Islet precursor cell (in vitro differentiated cells): Measurements from ENCODE around the gene ELFN1.
A peak's percentile ranks its signal among the peaks of the same experiment; 100 is the strongest.

Experiments used
- DNase-seq: peaks from one replicate; pipeline ENCODE4 v3.0.0-alpha.2; 2018

Gene ELFN1

GRCh38 chr7:1669954-1670893, at the start of gene ELFN1:
TSS of gene ELFN1 (plus strand) at chr7:1670277. CDS start at chr7:1744597, 74,320 bp downstream.
- peak; percentile 50 for DNase-seq

DNA sequence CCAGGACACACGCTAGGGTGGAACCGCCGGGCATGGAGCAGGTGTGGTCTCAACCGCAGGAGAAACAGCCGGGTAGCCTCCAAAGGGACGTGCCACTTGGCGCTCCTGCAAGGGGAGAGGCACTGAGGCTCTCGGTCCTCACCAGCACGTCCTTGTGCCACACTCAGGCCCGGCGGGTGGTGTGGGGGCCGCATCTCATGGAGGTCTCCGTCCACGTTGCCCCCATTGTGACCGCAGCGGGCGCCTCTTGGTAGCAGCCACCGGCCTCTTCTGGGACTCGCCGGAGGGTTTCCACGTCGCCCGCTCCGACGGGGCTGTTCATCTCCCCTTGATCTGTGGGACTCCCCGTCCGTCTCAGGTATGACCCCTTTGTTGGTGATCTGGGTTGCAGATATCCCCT, 49.2 kb upstream of the ELFN1 start:
- peak; percentile 49 for DNase-seq

GRCh38 chr7:1621718-1622117, 48.4 kb upstream of the ELFN1 start:
- DNase-seq = no peak

- DNase-seq = no peak
Observed at GRCh38 chr7:1622441-1622840, 47.6 kb upstream of the ELFN1 start.

DNA sequence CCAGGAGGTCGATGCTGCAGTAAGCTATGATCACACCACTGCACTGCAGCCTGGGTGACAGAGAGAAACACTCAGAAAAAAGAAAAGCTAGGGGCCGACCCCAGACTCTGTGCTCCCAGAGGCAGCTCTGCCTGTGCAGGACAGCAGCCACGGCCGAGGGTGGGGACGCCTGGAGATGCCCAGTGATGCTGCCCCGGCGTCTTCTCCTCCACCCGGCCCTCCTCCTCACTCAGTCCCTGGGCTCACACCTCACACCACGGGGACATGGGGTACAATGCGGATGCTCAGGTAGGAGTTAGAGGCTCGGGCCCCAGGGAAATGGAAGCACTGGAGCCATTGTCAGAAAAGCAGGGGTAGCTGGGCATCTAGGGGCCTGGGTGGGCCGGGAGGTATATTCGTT, 46.3 kb upstream of the ELFN1 start:
- peak; percentile 45 for DNase-seq

DNA sequence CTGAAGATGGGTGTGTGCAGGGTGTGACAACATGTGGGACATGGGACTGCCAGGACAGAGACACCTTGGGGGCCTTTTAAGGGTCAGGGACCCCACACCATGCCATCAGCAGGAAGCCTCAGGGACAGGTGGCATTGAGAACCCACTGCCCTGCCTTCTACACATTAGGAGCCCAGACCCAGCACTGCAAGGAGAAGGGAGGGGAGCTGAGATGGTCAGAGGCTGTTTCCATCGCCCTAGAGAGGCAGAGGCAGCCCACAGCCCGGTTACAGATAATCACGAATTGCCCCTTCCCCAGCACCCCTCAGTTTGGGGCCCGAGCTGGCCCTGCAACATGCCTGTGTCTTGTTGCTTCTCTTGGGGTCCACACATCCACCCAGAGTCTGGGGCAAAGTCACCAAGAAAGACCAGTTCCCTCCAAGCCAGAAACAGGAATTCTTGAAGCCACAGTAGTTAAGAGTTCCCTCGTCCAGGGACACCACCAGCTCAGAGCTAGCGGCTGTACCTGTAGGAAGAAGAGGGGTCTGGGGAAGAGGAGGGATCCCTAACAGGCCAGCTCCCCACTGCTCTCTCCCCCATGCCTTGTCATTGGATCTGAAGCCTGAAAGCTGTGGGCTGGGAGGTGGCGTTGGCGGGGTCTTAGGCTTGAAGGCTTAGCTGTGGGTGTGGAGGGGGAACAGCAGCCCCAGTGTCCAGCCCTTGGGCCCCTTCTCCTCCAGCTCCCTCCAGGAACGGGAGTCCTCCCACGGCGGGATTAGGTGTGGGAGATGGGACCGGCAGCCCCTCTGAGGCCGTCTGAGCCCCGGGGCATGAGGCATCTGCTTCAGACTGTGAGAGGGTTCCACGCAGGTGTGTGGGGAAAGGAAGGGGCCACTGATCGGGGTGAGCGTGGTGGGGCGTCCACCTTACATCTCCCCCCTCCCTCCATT, 44.8 kb upstream of the ELFN1 start:
- DNase-seq = peak; percentile 46

DNA sequence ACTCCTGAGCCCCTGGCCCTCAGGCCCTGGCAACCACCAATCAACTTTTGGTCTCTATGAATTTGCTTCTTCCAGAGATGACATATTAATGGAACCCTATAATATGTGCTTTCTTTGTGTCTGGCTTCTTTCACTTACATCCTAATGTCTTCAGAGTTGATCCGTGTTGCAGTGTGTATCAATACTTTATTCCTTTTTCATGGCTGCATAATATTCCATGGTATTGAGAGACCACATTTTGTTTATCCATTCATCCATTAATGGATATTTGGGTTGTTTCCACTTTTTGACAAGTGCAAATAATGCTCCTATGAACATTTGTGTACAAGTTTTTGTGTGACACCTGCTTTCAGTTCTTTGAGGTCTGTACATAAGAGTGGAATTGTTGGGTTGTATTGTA, 43.3 kb upstream of the ELFN1 start:
- no peak for DNase-seq

DNA sequence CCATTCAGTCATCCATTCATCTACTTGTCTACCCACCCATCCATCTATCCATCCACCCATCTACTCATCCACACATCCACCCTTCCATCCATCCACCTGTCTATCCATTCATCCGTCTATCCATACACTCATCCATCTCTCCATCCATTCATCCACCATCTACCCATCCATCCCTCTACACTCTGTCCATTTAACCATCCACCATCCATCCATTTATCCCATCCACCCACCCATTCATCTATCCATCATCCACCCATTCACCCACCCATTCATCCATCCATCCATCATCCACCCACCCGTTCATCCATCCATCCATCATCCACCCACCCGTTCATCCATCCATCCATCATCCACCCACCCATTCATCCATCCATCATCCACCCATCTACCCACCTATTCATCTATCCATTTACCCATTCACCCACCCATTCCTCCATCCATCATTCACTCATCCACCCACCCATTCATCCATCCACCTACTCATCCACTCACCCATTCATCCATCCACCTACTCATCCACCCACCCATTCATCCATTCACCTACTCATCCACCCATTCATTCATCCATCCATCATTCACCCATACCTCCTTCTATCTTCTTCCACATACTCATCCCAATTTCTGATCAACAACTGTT, 39.3 kb upstream of the ELFN1 start:
- DNase-seq = no peak

GRCh38 chr7:1631678-1632077, 38.4 kb upstream of the ELFN1 start:
- DNase-seq = no peak

GRCh38 chr7:1632506-1632905, 37.6 kb upstream of the ELFN1 start:
- no peak for DNase-seq

GRCh38 chr7:1632916-1633785, 36.9 kb upstream of the ELFN1 start:
- peak; percentile 46 for DNase-seq

- no peak for DNase-seq
Observed at GRCh38 chr7:1635401-1635800, 34.7 kb upstream of the ELFN1 start.

DNA sequence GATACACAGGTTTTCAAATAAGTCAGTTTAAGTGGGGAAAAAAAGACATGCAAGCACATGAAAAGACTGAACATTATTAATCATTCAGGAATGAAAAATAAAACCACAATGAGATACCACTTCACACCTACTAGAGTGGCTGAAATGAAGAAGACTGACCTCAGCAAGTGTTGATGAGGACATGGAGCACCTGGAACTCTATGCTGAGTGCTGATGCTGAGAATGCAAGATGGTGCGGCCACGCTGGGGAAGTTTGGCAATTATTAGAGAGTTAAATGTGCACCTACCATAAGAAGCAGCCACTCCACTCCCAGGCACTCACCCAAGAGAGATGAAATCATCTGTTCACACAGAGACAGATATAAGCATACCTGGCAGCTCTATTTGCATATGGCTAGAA, 32.9 kb upstream of the ELFN1 start:
- no peak for DNase-seq

DNA sequence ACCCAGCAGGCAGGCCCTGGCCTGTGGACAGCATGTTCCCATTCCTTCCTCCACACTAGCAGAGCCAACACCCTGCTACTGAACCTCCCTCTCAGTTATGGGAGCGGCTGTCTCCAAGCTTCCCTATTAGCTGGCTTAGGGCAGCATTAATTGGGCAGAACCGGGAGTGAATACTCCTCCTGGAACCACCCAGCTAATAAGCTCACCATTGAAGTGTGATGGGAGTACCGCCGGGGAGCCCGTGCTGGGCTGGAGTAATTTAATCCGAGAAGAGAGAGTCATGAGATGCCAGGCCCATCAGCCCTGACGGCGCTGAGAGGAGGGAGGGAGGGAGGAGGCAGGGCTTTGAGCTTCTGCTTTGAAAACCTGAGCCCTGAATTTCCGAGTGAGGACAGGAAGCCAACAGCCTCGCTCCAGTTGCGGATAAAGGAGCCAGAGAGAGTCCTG, 31.8 kb upstream of the ELFN1 start:
- peak; percentile 71 for DNase-seq

DNA sequence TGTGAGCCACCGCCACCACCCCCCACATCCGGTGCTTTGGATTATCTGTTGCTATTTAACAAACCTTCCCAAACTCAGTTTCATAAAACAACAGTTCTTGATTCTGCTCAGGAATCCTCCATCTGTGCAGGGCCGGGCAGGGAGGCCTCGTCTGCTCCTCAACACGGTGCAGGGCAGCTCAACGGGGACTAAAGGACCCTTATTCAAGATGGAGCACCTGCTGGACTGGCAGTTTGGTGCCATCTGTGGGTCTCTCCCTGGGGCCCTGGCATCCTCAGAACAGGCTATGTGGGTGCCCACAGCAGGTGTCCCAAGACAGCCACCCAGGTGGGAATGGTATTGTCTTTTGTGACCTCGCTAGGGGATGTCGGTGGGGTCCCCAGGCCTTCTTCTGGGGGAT, 31.0 kb upstream of the ELFN1 start:
- peak; percentile 52 for DNase-seq

- DNase-seq = peak; percentile 63
Observed at GRCh38 chr7:1639532-1640175, 30.4 kb upstream of the ELFN1 start.

GRCh38 chr7:1640376-1641172, 29.5 kb upstream of the ELFN1 start:
- peak; percentile 44 for DNase-seq

DNA sequence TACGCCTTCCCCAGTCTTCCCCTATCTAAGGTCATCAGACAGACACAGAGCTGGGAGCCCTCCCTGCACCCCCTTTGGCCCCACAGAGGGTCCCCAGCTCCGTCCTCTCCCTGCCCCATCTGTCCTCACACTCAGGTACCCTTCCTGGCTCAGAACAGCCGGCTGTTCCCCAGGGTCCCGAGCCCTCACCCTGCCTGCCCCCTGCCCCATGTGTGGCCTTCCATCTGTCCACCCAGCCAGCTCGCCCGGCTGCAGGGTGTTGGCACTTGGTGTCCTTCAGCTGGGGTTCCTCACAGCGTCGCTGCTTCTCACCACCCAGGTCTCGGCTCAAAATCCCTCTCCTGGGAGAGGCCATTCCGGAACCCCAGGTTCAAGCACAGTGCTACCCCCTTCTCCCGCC, 28.9 kb upstream of the ELFN1 start:
- peak; percentile 41 for DNase-seq

DNA sequence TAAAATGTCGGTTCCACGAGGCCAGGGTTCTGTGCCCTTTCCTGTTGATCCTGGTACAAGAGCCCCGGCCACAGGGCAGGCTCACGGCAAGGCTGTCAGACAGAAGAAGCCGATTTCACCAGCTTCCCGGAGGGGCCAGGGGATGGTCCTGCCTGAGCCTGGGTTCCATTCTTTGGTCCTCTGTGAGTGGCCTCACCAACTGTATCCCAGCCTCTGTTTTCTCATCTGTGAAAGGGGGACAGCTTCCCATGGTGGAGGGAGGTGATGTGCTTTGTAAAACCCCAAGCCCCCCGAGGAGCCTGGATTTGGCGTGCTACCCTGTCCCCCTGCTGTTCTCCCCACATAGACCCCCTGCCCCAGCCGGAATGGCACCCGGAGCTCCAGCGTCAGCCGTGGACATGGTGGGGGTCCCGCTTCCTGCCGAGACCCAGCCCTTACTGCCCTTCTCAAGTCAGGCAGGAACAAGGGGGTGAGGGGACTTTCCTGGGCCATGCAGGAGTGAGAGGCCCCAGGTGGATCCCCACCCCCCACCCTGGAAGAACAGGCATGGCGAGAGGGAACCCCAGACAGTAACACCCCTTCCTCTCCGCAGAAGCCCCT, 28.3 kb upstream of the ELFN1 start:
- peak; percentile 46 for DNase-seq

GRCh38 chr7:1642291-1642731, 27.8 kb upstream of the ELFN1 start:
- peak; percentile 50 for DNase-seq
